ENCODE results near the gene KRTAP4-5. TPM values are rescaled to one million over a fixed set of nuclear protein-coding genes. Genes with fewer than 3 reads are reported as not detected.

Gene KRTAP4-5
- polyA plus RNA-seq, 1 donor (not counting 4 experiments of a cell fraction or from before 2014, with no cell fraction given), result not detected

GRCh38 chr17:41178843-41179616 is 29.4 kb upstream of the KRTAP4-5 start:
- peak; percentile 29 for FAIRE-seq
- Histone ChIP-seq H3K36me3 (ENCODE audit: control insufficient read depth in 2 of 2, extremely low read depth in 1 of 2, insufficient read depth in 2 of 2, low read length in 2 of 2) (no peaks in the 10 kb centered on the region), H3K4me3 (ENCODE audit: control insufficient read depth in 2 of 3, extremely low read depth in 1 of 3, insufficient read depth in 2 of 3, low read depth in 1 of 3, low read length in 3 of 3) (no peak overlapping the region), H2AFZ (ENCODE audit: control insufficient read depth, low read length) (no peak overlapping the region), H3K4me1 (ENCODE audit: control insufficient read depth, extremely low read depth, insufficient read depth, low read length) (peaks cover 9% of the 10 kb centered on the region), H3K79me2 (ENCODE audit: control insufficient read depth, insufficient read depth, low read length) (no peaks in the 10 kb centered on the region), H3K27me3 (ENCODE audit: control insufficient read depth, extremely low read depth, insufficient read depth, low read length) (no peaks in the 10 kb centered on the region), H3K27ac (ENCODE audit: control insufficient read depth, insufficient read depth, low read length) (no peak overlapping the region), H3K4me2 (ENCODE audit: control insufficient read depth, extremely low read depth, insufficient read depth, low read depth, low read length) (no peak overlapping the region), H4K20me1 (ENCODE audit: control insufficient read depth, extremely low read depth, insufficient read depth, low read length) (no peaks in the 10 kb centered on the region), H3K9me1 (ENCODE audit: control insufficient read depth, extremely low read depth, insufficient read depth, low read length) (no peaks in the 10 kb centered on the region), H3K9me3 (ENCODE audit: control insufficient read depth, low read depth, low read length) (no peaks in the 10 kb centered on the region), H3K9ac (ENCODE audit: control insufficient read depth, extremely low read depth, insufficient read depth, low read length) (no peak overlapping the region)
- no peak for DNase-seq (ENCODE audit: low read depth, low spot score)
- dilution Hi-C loops (cut with MboI; ENCODE audit: extremely low pct_ligation_motif_present, low sequenced_read_pairs), result no loop called here
- no peak for TF ChIP-seq EZH2 (IDR thresholded peaks at IDR 0.05; ENCODE audit: low read length)
- TF ChIP-seq CTCF (optimal IDR thresholded peaks at IDR 0.05 in 1 of 3, IDR thresholded peaks at IDR 0.05 in 1 of 3, conservative IDR thresholded peaks at IDR 0.05 in 1 of 3; ENCODE audit: extremely low read depth in 1 of 3, insufficient read depth in 2 of 3, low read length in 3 of 3), result no peak

- Histone ChIP-seq H2AFZ (ENCODE audit: control insufficient read depth, low read length) (no peak overlapping the region), H3K27ac (ENCODE audit: control insufficient read depth, insufficient read depth, low read length) (no peak overlapping the region), H3K27me3 (ENCODE audit: control insufficient read depth, extremely low read depth, insufficient read depth, low read length) (no peaks in the 10 kb centered on the region), H3K4me3 (ENCODE audit: control insufficient read depth in 2 of 3, extremely low read depth in 1 of 3, insufficient read depth in 2 of 3, low read depth in 1 of 3, low read length in 3 of 3) (no peak overlapping the region), H3K4me1 (ENCODE audit: control insufficient read depth, extremely low read depth, insufficient read depth, low read length) (peaks cover 9% of the 10 kb centered on the region), H3K9me1 (ENCODE audit: control insufficient read depth, extremely low read depth, insufficient read depth, low read length) (no peaks in the 10 kb centered on the region), H3K9me3 (ENCODE audit: control insufficient read depth, low read depth, low read length) (no peaks in the 10 kb centered on the region), H4K20me1 (ENCODE audit: control insufficient read depth, extremely low read depth, insufficient read depth, low read length) (no peaks in the 10 kb centered on the region), H3K79me2 (ENCODE audit: control insufficient read depth, insufficient read depth, low read length) (no peaks in the 10 kb centered on the region), H3K36me3 (ENCODE audit: control insufficient read depth in 2 of 2, extremely low read depth in 1 of 2, insufficient read depth in 2 of 2, low read length in 2 of 2) (no peaks in the 10 kb centered on the region), H3K4me2 (ENCODE audit: control insufficient read depth, extremely low read depth, insufficient read depth, low read depth, low read length) (no peak overlapping the region), H3K9ac (ENCODE audit: control insufficient read depth, extremely low read depth, insufficient read depth, low read length) (no peak overlapping the region)
- TF ChIP-seq CTCF (optimal IDR thresholded peaks at IDR 0.05 in 1 of 3, IDR thresholded peaks at IDR 0.05 in 1 of 3, conservative IDR thresholded peaks at IDR 0.05 in 1 of 3; ENCODE audit: extremely low read depth in 1 of 3, insufficient read depth in 2 of 3, low read length in 3 of 3), result no peak
- no peak for TF ChIP-seq EZH2 (IDR thresholded peaks at IDR 0.05; ENCODE audit: low read length)
- dilution Hi-C loops (cut with MboI; ENCODE audit: extremely low pct_ligation_motif_present, low sequenced_read_pairs), result no loop called here
- no peak for DNase-seq (ENCODE audit: low read depth, low spot score)
- peak; percentile 83 for FAIRE-seq
Observed at GRCh38 chr17:41178341-41178740, 28.7 kb upstream of the KRTAP4-5 start.
